C4-2B (cell line): ENCODE measurements around the gene PIGL.

Experiments used
- H3K27ac ChIP-seq: fragments of 450-650 bp; 2 replicates; pipeline ENCODE4 v1.5.1; 2017
- ZFX ChIP-seq: fragments of 450-650 bp; IDR thresholded peaks from 2 replicates; pipeline ENCODE4 v1.6.1; 2017
- TF ChIP-seq, protein P1 (sequence below): fragments of 450-650 bp; conservative IDR thresholded peaks from 2 replicates; pipeline ENCODE4 v1.5.1; 2017; ENCODE audit warnings: mild to moderate bottlenecking

PIGL gene

DNA sequence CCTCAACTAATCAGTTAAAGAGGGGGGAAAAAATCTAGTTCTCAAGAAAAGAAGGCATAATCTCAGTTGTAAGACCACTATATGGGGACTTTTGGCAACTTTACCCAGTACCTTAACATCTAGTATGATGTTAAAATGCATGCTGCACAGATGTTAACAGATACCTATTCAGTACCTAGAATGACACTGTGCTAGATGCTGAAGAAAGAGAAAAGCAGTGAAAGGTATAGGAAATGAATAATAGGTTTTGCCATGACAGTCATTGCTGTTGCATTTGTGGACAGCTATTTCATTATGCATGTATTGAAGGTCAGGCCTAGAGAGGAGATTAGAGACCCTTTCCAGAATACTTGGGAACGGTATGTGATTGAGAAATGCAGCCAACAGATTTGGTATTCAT lies 34.5 kb downstream of the PIGL start:
- no peak for TF ChIP-seq ZFX
- TF ChIP-seq, protein P1, sequence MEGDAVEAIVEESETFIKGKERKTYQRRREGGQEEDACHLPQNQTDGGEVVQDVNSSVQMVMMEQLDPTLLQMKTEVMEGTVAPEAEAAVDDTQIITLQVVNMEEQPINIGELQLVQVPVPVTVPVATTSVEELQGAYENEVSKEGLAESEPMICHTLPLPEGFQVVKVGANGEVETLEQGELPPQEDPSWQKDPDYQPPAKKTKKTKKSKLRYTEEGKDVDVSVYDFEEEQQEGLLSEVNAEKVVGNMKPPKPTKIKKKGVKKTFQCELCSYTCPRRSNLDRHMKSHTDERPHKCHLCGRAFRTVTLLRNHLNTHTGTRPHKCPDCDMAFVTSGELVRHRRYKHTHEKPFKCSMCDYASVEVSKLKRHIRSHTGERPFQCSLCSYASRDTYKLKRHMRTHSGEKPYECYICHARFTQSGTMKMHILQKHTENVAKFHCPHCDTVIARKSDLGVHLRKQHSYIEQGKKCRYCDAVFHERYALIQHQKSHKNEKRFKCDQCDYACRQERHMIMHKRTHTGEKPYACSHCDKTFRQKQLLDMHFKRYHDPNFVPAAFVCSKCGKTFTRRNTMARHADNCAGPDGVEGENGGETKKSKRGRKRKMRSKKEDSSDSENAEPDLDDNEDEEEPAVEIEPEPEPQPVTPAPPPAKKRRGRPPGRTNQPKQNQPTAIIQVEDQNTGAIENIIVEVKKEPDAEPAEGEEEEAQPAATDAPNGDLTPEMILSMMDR = no peak
- no peak overlapping the region for H3K27ac ChIP-seq

DNA sequence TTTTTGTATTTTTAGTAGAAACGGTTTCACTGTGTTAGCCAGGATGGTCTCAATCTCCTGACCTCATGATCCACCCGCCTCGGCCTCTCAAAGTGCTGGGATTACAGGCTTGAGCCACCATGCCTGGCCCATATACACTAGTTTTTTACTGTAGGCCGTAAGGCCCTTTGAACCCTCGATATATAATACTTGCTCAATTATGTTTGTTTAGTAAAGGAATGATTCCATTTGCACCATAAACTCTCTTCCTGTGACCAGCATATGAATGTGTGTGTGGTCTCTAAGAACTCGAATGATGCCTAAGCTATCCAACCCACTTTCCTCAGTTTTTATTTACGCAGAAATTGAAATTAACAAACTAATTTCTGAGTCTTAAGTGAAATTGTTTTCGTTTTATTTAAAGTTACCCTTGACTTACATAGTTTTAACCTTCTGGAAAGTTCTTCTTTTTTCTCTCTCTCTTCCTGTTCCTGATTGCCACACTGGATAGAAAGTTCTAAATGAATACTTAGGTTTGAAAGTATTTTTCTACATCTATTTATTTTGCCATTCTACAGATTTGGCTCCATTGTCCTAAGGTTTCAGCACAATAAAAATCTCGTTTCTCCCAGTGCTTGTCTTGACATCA lies 37.9 kb downstream of the PIGL start:
- H3K27ac ChIP-seq = peak overlapping the region; percentile 5; the same call in 1 of the 2 replicates
- TF ChIP-seq, protein P1 = no peak
- TF ChIP-seq ZFX = no peak

DNA sequence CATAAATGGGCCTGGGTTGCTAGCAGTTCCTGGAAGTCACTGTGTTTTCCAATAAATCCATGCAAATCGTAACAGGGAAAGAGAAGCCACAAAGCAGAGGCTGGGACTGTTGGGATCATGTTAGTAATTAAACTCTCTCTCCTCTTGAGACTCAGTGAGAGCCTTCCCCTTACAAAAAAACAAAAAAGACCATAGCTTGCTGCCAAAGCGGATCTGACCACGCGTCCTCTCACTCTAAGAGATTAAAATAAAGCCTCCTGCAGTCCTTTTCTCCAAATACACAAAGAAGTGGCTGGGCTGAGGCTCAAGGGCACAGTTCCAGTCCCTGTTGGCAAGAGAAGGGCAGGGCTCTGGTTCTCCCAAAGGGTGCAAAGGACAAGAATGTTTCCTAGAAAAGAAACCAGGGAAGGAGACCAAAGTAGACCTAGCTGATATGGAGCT lies 38.5 kb downstream of the PIGL start:
- H3K27ac ChIP-seq = peak overlapping the region; percentile 39; the same call in 1 of the 2 replicates
- no peak for TF ChIP-seq ZFX
- TF ChIP-seq, protein P1 = no peak

DNA sequence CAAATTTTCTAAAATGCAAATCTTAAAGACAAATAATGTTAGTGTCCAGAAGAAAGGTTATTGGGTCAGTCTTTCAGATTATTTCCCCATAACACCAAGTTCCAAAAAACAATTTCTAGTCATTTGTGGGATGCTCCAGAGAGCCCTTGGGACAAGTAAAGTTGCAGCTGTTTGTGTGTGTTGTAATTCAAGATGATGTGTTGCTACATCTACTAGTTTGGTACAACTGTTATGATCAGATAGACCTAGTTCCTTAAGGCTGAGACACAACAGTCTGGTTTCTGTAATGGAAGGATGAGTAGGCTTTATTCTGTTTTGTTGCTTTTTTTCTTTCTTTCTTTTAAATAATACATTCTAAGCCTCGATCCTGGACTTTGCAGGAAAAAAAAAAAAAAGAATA lies 41.9 kb downstream of the PIGL start:
- no peak overlapping the region for H3K27ac ChIP-seq
- TF ChIP-seq, protein P1 = no peak
- no peak for TF ChIP-seq ZFX

DNA sequence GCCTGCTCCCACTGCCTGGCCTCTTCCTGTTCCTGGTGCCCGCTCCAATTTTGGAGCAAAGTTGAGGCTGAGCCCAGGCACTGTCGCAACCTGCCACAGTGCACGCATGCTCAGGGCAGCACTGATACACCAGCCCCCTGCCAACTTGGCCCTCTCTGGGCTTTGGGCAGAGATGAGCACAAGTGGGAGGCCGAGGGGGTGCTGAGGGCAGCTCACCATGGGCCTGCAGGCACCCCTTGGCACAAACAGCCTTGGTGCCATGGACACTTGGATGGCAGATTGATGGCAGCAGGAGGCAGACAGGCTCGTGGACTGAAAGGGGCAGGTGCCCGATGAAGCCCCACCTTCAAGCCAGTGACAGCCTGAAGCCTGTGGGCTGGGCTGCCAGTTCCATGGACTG lies 42.9 kb downstream of the PIGL start:
- TF ChIP-seq ZFX = no peak
- TF ChIP-seq, protein P1 = no peak

DNA sequence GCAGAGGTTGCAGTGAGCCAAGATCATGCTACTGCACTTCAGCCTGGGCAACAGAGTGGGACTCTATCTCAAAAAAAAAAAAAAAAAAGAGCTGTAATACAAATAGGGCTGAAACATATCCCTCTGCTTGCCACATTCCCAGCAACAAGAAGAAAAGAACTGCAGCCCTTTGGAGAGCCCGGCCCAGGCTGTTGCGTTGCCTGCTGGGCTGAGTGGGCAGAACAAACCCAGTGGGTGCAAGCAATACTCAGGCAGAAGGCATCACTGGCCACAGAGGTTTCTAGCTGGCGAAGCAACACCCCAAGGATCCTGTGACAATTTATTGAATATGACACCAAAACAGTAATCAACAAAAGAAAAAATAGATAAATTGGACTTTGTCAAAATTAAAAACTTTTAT lies 44.0 kb downstream of the PIGL start:
- no peak overlapping the region for H3K27ac ChIP-seq
- TF ChIP-seq, protein P1 = no peak
- no peak for TF ChIP-seq ZFX

More for the DNA sequence above, 42.9 kb downstream of the PIGL start:
- no peak overlapping the region for H3K27ac ChIP-seq

DNA sequence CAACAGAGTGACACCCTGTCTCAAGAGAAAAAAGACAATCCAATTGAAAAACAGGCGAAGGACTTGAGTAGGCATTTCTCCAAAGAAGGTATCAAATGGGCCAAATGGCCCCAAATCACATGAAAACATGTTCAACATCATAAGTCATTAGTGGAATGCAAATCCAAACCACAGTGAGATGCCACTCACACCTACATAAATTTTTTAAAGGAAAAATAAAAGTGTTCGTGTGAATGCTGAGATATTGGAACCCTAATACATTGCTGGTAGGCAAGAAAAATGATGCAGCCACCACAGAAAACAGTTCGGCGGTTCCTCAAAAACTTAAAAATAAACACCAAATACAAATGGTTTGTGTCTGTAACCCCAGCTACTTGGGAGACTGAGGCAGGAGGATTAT lies 45.2 kb downstream of the PIGL start:
- TF ChIP-seq ZFX = no peak
- TF ChIP-seq, protein P1 = no peak
- H3K27ac ChIP-seq = no peak overlapping the region
